H1 (cell line): ENCODE results near the gene TTLL9. TPM values are rescaled to one million over a fixed set of nuclear protein-coding genes. Genes with fewer than 3 reads are reported as not detected.

Experiments
- CTCF ChIA-PET: fragments of 300-600 bp; sonication (Branson Sonifier 250); formaldehyde crosslinking; loops from one replicate; lab custom pipeline; 2021; ENCODE audit not compliant: partially characterized antibody; lab: Charles Lee
- POLR2A ChIA-PET: fragments of 300-600 bp; sonication (Branson Sonifier 250); formaldehyde crosslinking; loops from one replicate; lab custom pipeline; 2021; ENCODE audit warnings: inconsistent platforms; ENCODE audit not compliant: partially characterized antibody; lab: Charles Lee
- DNase-seq, 2 experiments: peaks; one replicate each; pipeline versions ENCODE4 v3.0.0 to v3.0.0-alpha.2; 2010 to 2022; ENCODE audit warnings: low spot score in 2 of 2, low read depth in 1 of 2, mixed read lengths in 1 of 2
- FAIRE-seq: peaks from 2 replicates; lab custom pipeline; 2011; peaks lifted over from hg19 to GRCh38; lab: Jason Lieb, UNC
- H2AFZ ChIP-seq: 2 replicates; pipeline ENCODE4 v1.8.1; 2012; ENCODE audit warnings: low read length, inconsistent platforms
- H2AK5ac ChIP-seq: 2 replicates; pipeline ENCODE4 v1.6.1; 2013; ENCODE audit warnings: low read depth, low read length
- H2BK120ac ChIP-seq: replicated peaks from 2 replicates; pipeline ENCODE3; 2013; ENCODE audit warnings: low read depth, low read length, inconsistent platforms
- H2BK12ac ChIP-seq: 2 replicates; pipeline ENCODE4 v1.6.1; 2013; ENCODE audit warnings: low read depth, low read length
- H2BK15ac ChIP-seq: 2 replicates; pipeline ENCODE4 v1.6.1; 2013; ENCODE audit warnings: low read length
- H2BK20ac ChIP-seq: 2 replicates; pipeline ENCODE4 v1.6.1; 2013; ENCODE audit warnings: low read length
- H2BK5ac ChIP-seq: 2 replicates; pipeline ENCODE4 v1.6.1; 2013; ENCODE audit warnings: low read depth, low read length
- H3K14ac ChIP-seq: 2 replicates; pipeline ENCODE4 v1.6.1; 2013; ENCODE audit warnings: inconsistent platforms; ENCODE audit not compliant: insufficient read length
- H3K18ac ChIP-seq: 2 replicates; pipeline ENCODE4 v1.6.1; 2013; ENCODE audit warnings: low read length; ENCODE audit errors: extremely low read depth
- H3K23ac ChIP-seq: 2 replicates; pipeline ENCODE4 v1.6.1; 2013; ENCODE audit warnings: inconsistent platforms; ENCODE audit not compliant: insufficient read length
- H3K23me2 ChIP-seq: 2 replicates; pipeline ENCODE4 v1.6.1; 2013; ENCODE audit warnings: low read depth, low read length
- H3K27ac ChIP-seq: 2 replicates; pipeline ENCODE4 v1.6.1; 2011; ENCODE audit warnings: low read depth, low read length, inconsistent platforms
- H3K27me3 ChIP-seq, 4 experiments: replicated peaks in 1 of 4; 1 replicate in 1 of 4; 2 replicates in 3 of 4; pipeline versions ENCODE4 v1.6.1 to v1.8.1; 2011 to 2013; ENCODE audit warnings: low read length in 3 of 4, mild to moderate bottlenecking in 3 of 4, inconsistent platforms in 2 of 4, mixed read lengths in 2 of 4, moderate library complexity in 1 of 4; ENCODE audit not compliant: control insufficient read depth in 3 of 4, insufficient read depth in 3 of 4; ENCODE audit errors: extremely low read depth in 1 of 4
- H3K36me3 ChIP-seq, 4 experiments: 2 replicates each; pipeline versions ENCODE4 v1.6.1 to v1.8.1; 2011 to 2013; ENCODE audit warnings: mild to moderate bottlenecking in 4 of 4, low read length in 3 of 4, moderate library complexity in 2 of 4, control low read depth in 1 of 4, inconsistent platforms in 1 of 4; ENCODE audit not compliant: insufficient read depth in 4 of 4, control insufficient read depth in 2 of 4
- H3K4ac ChIP-seq: replicated peaks from 2 replicates; pipeline ENCODE3; 2013; ENCODE audit warnings: low read length, low read depth, mixed read lengths, inconsistent platforms; ENCODE audit not compliant: insufficient read length
- H3K4me1 ChIP-seq, 4 experiments: replicated peaks in 1 of 4; 1 replicate in 1 of 4; 2 replicates in 3 of 4; pipeline versions ENCODE4 v1.6.1 to v1.8.1; 2011 to 2013; ENCODE audit warnings: low read length in 3 of 4, inconsistent platforms in 2 of 4, mixed read lengths in 1 of 4; ENCODE audit not compliant: insufficient read depth in 4 of 4, control insufficient read depth in 3 of 4
- H3K4me2 ChIP-seq, 2 experiments: 2 replicates each; pipeline versions ENCODE4 v1.6.1 to v1.8.1; 2011 to 2013; ENCODE audit warnings: low read depth in 2 of 2, low read length in 2 of 2, control low read depth in 1 of 2, inconsistent platforms in 1 of 2, mild to moderate bottlenecking in 1 of 2; ENCODE audit not compliant: insufficient read depth in 1 of 2
- H3K4me3 ChIP-seq, 4 experiments: fragments of 200-600, 300-600 bp in 1 of 4; sonication (generic), shearing (Covaris generic), sonication (Bioruptor Twin) in 1 of 4; 2 replicates each; pipeline versions ENCODE4 v1.5.1 to v1.8.1; 2011 to 2016; ENCODE audit warnings: low read length in 4 of 4, low read depth in 3 of 4, control low read depth in 2 of 4, inconsistent platforms in 2 of 4, mild to moderate bottlenecking in 2 of 4, mixed read lengths in 1 of 4, moderate library complexity in 1 of 4; ENCODE audit not compliant: insufficient read depth in 2 of 4; ENCODE audit errors: extremely low read depth in 1 of 4
- H3K56ac ChIP-seq: replicated peaks from 2 replicates; pipeline ENCODE3; 2013; ENCODE audit warnings: low read depth, mild to moderate bottlenecking, mixed read lengths, low read length, inconsistent platforms; ENCODE audit not compliant: insufficient read length
- H3K79me1 ChIP-seq: 2 replicates; pipeline ENCODE4 v1.6.1; 2013; ENCODE audit warnings: low read depth, low read length, control low read depth
- H3K79me2 ChIP-seq, 2 experiments: 2 replicates each; pipeline versions ENCODE4 v1.6.1 to v1.8.1; 2012 to 2013; ENCODE audit warnings: low read length in 2 of 2, mild to moderate bottlenecking in 2 of 2, inconsistent platforms in 1 of 2; ENCODE audit not compliant: insufficient read depth in 2 of 2, control insufficient read depth in 1 of 2
- H3K9ac ChIP-seq, 4 experiments: replicated peaks in 1 of 4; 1 replicate in 1 of 4; 2 replicates in 3 of 4; pipeline versions ENCODE4 v1.6.1 to v1.8.1; 2011 to 2013; ENCODE audit warnings: low read depth in 3 of 4, low read length in 3 of 4, control low read depth in 2 of 4, mild to moderate bottlenecking in 2 of 4, moderate library complexity in 2 of 4, inconsistent platforms in 1 of 4; ENCODE audit errors: extremely low read depth in 1 of 4
- H3K9me3 ChIP-seq, 2 experiments: 2 replicates each; pipeline versions ENCODE4 v1.6.1 to v1.8.1; 2012 to 2013; ENCODE audit warnings: mild to moderate bottlenecking in 2 of 2, moderate library complexity in 2 of 2, control low read depth in 1 of 2, inconsistent platforms in 1 of 2, low read depth in 1 of 2, low read length in 1 of 2, mixed read lengths in 1 of 2; ENCODE audit not compliant: insufficient read depth in 2 of 2
- H4K20me1 ChIP-seq, 2 experiments: replicated peaks in 1 of 2; 2 replicates each; pipeline versions ENCODE3 to v1.8.1; 2011 to 2013; ENCODE audit warnings: inconsistent platforms in 2 of 2, low read length in 2 of 2, mild to moderate bottlenecking in 1 of 2; ENCODE audit not compliant: insufficient read depth in 2 of 2, control insufficient read depth in 1 of 2
- H4K5ac ChIP-seq: 2 replicates; pipeline ENCODE4 v1.6.1; 2013; ENCODE audit warnings: low read length, low read depth, mixed read lengths, inconsistent platforms; ENCODE audit not compliant: insufficient read length
- H4K8ac ChIP-seq: 2 replicates; pipeline ENCODE4 v1.8.0; 2013; ENCODE audit warnings: mild to moderate bottlenecking, moderate library complexity, low read length, inconsistent platforms; ENCODE audit not compliant: insufficient read depth; ENCODE audit errors: extremely low read depth
- H4K91ac ChIP-seq: replicated peaks from 2 replicates; pipeline ENCODE3; 2013; ENCODE audit warnings: low read length, mixed read lengths, inconsistent platforms; ENCODE audit not compliant: insufficient read length
- CBX8 ChIP-seq: fragments of 300-800, 300-1000 bp; sonication (generic); IDR thresholded peaks from 2 replicates; pipeline ENCODE4 v1.7.1; 2016; ENCODE audit warnings: low read depth, low read length, borderline replicate concordance
- GABPA ChIP-seq: IDR thresholded peaks from 2 replicates; pipeline ENCODE4 v1.6.1; 2011; ENCODE audit warnings: mild to moderate bottlenecking, low read length, moderate library complexity, borderline replicate concordance; ENCODE audit not compliant: insufficient read depth
- JUN ChIP-seq: IDR thresholded peaks from 2 replicates; pipeline ENCODE4 v1.6.1; 2011; ENCODE audit warnings: low read depth, mild to moderate bottlenecking, improper control_type of control experiment, low read length
- NRF1 ChIP-seq: IDR thresholded peaks from 2 replicates; pipeline ENCODE4 v1.6.1; 2011; ENCODE audit warnings: mild to moderate bottlenecking, low read depth, low read length, improper control_type of control experiment
- POLR2A ChIP-seq, 2 experiments: IDR thresholded peaks; 1 replicate in 1 of 2; 2 replicates in 1 of 2; pipeline ENCODE4 v1.6.1; 2011; ENCODE audit warnings: low read depth in 2 of 2, low read length in 2 of 2, mild to moderate bottlenecking in 2 of 2; ENCODE audit errors: control extremely low read depth in 1 of 2
- POLR2AphosphoS5 ChIP-seq: IDR thresholded peaks from 2 replicates; pipeline ENCODE4 v1.6.1; 2011; ENCODE audit warnings: low read depth, low read length
- RXRA ChIP-seq: IDR thresholded peaks from 2 replicates; pipeline ENCODE4 v1.6.1; 2011; ENCODE audit warnings: low read depth, mild to moderate bottlenecking, low read length, moderate library complexity; ENCODE audit not compliant: insufficient read depth
- SIN3A ChIP-seq, 2 experiments: IDR thresholded peaks in 1 of 2; conservative IDR thresholded peaks in 1 of 2; 2 replicates each; pipeline ENCODE4 v1.6.1; 2011 to 2012; ENCODE audit warnings: low read length in 2 of 2, improper control_type of control experiment in 1 of 2, low read depth in 1 of 2, mild to moderate bottlenecking in 1 of 2
- SRF ChIP-seq: IDR thresholded peaks from 2 replicates; pipeline ENCODE4 v1.6.1; 2011; ENCODE audit warnings: mild to moderate bottlenecking, low read depth, low read length, moderate library complexity
- YY1 ChIP-seq: IDR thresholded peaks from 2 replicates; pipeline ENCODE4 v1.6.1; 2011; ENCODE audit warnings: low read depth, mild to moderate bottlenecking, low read length
- ZNF274 ChIP-seq: IDR thresholded peaks from 2 replicates; pipeline ENCODE4 v1.7.0; 2012; ENCODE audit warnings: low read length, borderline replicate concordance; ENCODE audit errors: extremely low read depth
- WGBS, 2 experiments: shearing (Covaris generic) in 1 of 2; methylation state at CpG; one replicate each; pipeline versions ENCODE4 v1.1.6 to v1.1.7; 2013 to 2015; ENCODE audit warnings: low lambda C conversion rate in 2 of 2, mixed read lengths in 2 of 2, inconsistent platforms in 1 of 2, low coverage in 1 of 2, missing lambda C conversion rate in 1 of 2; ENCODE audit not compliant: insufficient replicate concordance in 2 of 2, insufficient coverage in 1 of 2, insufficient read length in 1 of 2; ENCODE audit errors: extremely low coverage in 1 of 2, missing lambda C conversion rate in 1 of 2; 5-methylcytosine and 5-hydroxymethylcytosine counted together
- polyA plus RNA-seq, 7 experiments: library from polyadenylated mRNA; depleted of rRNA in 3 of 7; stranded (reverse) in 5 of 7; unstranded in 2 of 7; fragments of >200 nt in 5 of 7; fragments of 200-250 nt in 2 of 7; gene quantifications; 1 replicate in 5 of 7; 2 replicates in 1 of 7; 4 replicates in 1 of 7; pipeline versions ENCODE4 v1.2.1 to v1.2.3, GENCODE V29; 2011 to 2013; ENCODE audit warnings: missing spikeins in 2 of 7, mixed read lengths in 2 of 7
- total RNA-seq: library from RNA; stranded (reverse); fragmentation: NEBNext Ultra II Directional; extraction: Animal tissue kit (Norgen Biotek cat#: 25700); gene quantifications from 2 replicates; pipeline ENCODE4 v1.2.1, GENCODE V29; 2021

TTLL9 gene
- total and polyA plus RNA-seq, 2 of the 8 experiments (the other 6 are each of a cell fraction or from before 2014, with no cell fraction given): 0.06 TPM; not detected in 1

DNA sequence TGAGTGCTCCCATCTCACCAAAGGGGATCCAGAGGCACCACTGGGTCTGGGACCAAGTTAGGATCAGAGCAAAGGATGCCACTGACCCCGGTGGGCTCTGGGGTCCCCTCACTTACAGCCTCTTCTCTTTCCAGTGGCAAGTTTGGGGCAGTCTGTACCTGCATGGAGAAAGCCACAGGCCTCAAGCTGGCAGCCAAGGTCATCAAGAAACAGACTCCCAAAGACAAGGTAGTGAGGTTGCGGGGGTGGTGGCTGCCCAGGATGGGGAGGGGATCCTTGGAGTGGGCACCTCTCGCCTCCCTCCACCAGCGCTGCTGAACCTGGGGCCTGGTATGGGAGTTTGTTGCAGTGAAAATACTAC lies 46.3 kb upstream of the TTLL9 start:
- POLR2A ChIA-PET: interaction anchor here (0.9 to 1.2 kb wide), 2 partner anchors 22 to 27 kb away, joined by 3 read pairs; no protein-coding TSS in a partner anchor
- H3K18ac ChIP-seq: no peak overlapping the region
- peak overlapping the region; percentile 21; the same call in 1 of the 2 replicates for H2BK12ac ChIP-seq
- H3K36me3 ChIP-seq: no peaks in the 10 kb centered on the region
- H4K91ac ChIP-seq: no peak overlapping the region
- FAIRE-seq: no peak
- H3K27me3 ChIP-seq: no peaks in the 10 kb centered on the region
- H3K14ac ChIP-seq: no peak overlapping the region
- no peaks in the 10 kb centered on the region for H3K9me3 ChIP-seq
- H3K9ac ChIP-seq: no peak overlapping the region
- no peak overlapping the region for H3K4me3 ChIP-seq
- H3K4me1 ChIP-seq: peaks cover 0 to 8% (median 2%) of the 10 kb centered on the region in 4 experiments; a peak in 4 of 7 replicates
- H2BK120ac ChIP-seq: no peak overlapping the region
- H3K4ac ChIP-seq: no peak overlapping the region
- H2BK15ac ChIP-seq: no peak overlapping the region
- no peak overlapping the region for H3K4me2 ChIP-seq
- H3K27ac ChIP-seq: no peak overlapping the region
- H4K8ac ChIP-seq: no peak overlapping the region
- H3K23me2 ChIP-seq: no peaks in the 10 kb centered on the region
- no peaks in the 10 kb centered on the region for H3K79me1 ChIP-seq
- no peak overlapping the region; the same call in 1 of the 2 replicates for H2BK20ac ChIP-seq
- no peak overlapping the region for H3K56ac ChIP-seq
- no peaks in the 10 kb centered on the region for H4K20me1 ChIP-seq
- H2AFZ ChIP-seq: no peak overlapping the region
- WGBS, 2 experiments: 87% methylated on average over 4 of the region's 4 CpGs; no CpG with 5 or more reads in 1 of the 2 experiments
- CTCF ChIA-PET: interaction anchor here (0.7 to 6.6 kb wide), 15 partner anchors 9 to 402 kb away, joined by 3 to 73 read pairs (median 8); partner anchors contain the start of genes FOXS1, PDRG1 and XKR7
- H3K79me2 ChIP-seq: no peaks in the 10 kb centered on the region
- H2AK5ac ChIP-seq: no peak overlapping the region
- DNase-seq: no peak
- H2BK5ac ChIP-seq: no peak overlapping the region
- no peak overlapping the region for H4K5ac ChIP-seq
- no peak overlapping the region for H3K23ac ChIP-seq
- no peak for TF ChIP-seq ZNF274
- no peak for TF ChIP-seq GABPA
- TF ChIP-seq CBX8: no peak
- TF ChIP-seq SRF: no peak
- no peak for TF ChIP-seq JUN
- no peak for TF ChIP-seq SIN3A (conservative IDR thresholded peaks at IDR 0.05 in 1 of 2, IDR thresholded peaks at IDR 0.05 in 1 of 2; ENCODE audit: low read depth in 1 of 2, low read length in 2 of 2)
- TF ChIP-seq POLR2A (IDR thresholded peaks at IDR 0.05; ENCODE audit: control extremely low read depth in 1 of 2, low read depth in 2 of 2, low read length in 2 of 2): no peak
- TF ChIP-seq NRF1: no peak
- TF ChIP-seq RXRA: no peak
- TF ChIP-seq POLR2AphosphoS5: no peak
- no peak for TF ChIP-seq YY1
